Sigmoid colon (tissue), 7 donors: ENCODE data around the gene UPF2. TPM values are rescaled to one million over a fixed set of nuclear protein-coding genes. Genes with fewer than 3 reads are reported as not detected.

ENCODE experiments used
- DNase-seq: peaks from one replicate; pipeline ENCODE4 v3.0.0-alpha.2; 2019
- H3K27ac ChIP-seq, 4 donors: fragments of 200-600 bp; sonication (generic); one replicate each; pipeline ENCODE4 v1.5.1; 2016 to 2019; ENCODE audit warnings: mild to moderate bottlenecking in 1 of 4
- H3K27me3 ChIP-seq, 3 donors: fragments of 200-600 bp; sonication (generic); one replicate each; pipeline ENCODE4 v1.5.1; 2019; ENCODE audit warnings: mild to moderate bottlenecking in 1 of 3
- H3K36me3 ChIP-seq, 4 donors: fragments of 200-600 bp; sonication (generic); one replicate each; pipeline ENCODE4 v1.5.1; 2016 to 2019
- H3K4me1 ChIP-seq, 4 donors: fragments of 200-600 bp; sonication (generic); one replicate each; pipeline ENCODE4 v1.5.1; 2017 to 2019
- H3K4me3 ChIP-seq, 4 donors: fragments of 200-600 bp; sonication (generic); one replicate each; pipeline ENCODE4 v1.5.1; 2017 to 2019; ENCODE audit warnings: mild to moderate bottlenecking in 2 of 4, moderate library complexity in 1 of 4
- H3K9me3 ChIP-seq, 4 donors: fragments of 200-600 bp in 3 of 4; sonication (generic) in 3 of 4; one replicate each; pipeline versions ENCODE4 v1.5.1 to v1.6.1; 2013 to 2019
- CTCF ChIP-seq, 4 experiments: fragments of 450-650 bp in 3 of 4; fragments of 200-600 bp in 1 of 4; IDR thresholded peaks; one replicate each; pipeline ENCODE4 v1.5.1; 2016 to 2019; ENCODE audit warnings: antibody characterized with exemption in 4 of 4, mild to moderate bottlenecking in 3 of 4, moderate library complexity in 2 of 4
- EP300 ChIP-seq, 4 donors: sonication (generic); formaldehyde crosslinking; IDR thresholded peaks; one replicate each; pipeline ENCODE4 v1.6.1; 2017; ENCODE audit warnings: antibody characterized with exemption in 4 of 4
- POLR2A ChIP-seq, 2 donors: fragments of 450-650 bp; IDR thresholded peaks; one replicate each; pipeline ENCODE4 v1.6.1; 2016; ENCODE audit warnings: antibody characterized with exemption in 2 of 2, mild to moderate bottlenecking in 2 of 2, moderate library complexity in 2 of 2
- POLR2AphosphoS5 ChIP-seq, 4 donors: sonication (generic); formaldehyde crosslinking; IDR thresholded peaks; one replicate each; pipeline ENCODE4 v1.6.1; 2017; ENCODE audit warnings: antibody characterized with exemption in 4 of 4
- WGBS, 2 donors: extraction: QIAGEN DNeasy Blood & Tissue Kit; methylation state at CpG; one replicate each; pipeline ENCODE4 v1.1.7; 2013; 5-methylcytosine and 5-hydroxymethylcytosine counted together
- intact Hi-C: fragments of 100-400 bp; cut with DNase I; formaldehyde crosslinking; loops from one replicate; pipeline ENCODE4 v1.15.1; 2023
- polyA plus RNA-seq, 3 donors: library from polyadenylated mRNA; stranded (reverse); fragments of 200-250 nt; gene quantifications; one replicate each; pipeline ENCODE4 v1.2.3, GENCODE V29; 2013
- total RNA-seq, 4 donors: library from RNA; depleted of rRNA; stranded (reverse); fragments of >200 nt; gene quantifications; one replicate each; pipeline ENCODE4 v1.1.0, GENCODE V29; 2016
- donor health status: healthy with polysubstance abuse.
- donor health status: Bipolar disorder and iron deficiency.
- donor health status: healthy.

UPF2 gene
- total and polyA plus RNA-seq, 7 donors: 11.4 to 36.9 (median 29.3) TPM

- no peaks in the 10 kb centered on the region for H3K9me3 ChIP-seq
- no peak overlapping the region for H3K27ac ChIP-seq
- H3K27me3 ChIP-seq: no peaks in the 10 kb centered on the region
- peaks cover 0 to 39% (median 7%) of the 10 kb centered on the region in 4 donors for H3K36me3 ChIP-seq
- intact Hi-C loops: no loop called here
- no peak overlapping the region for H3K4me3 ChIP-seq
- H3K4me1 ChIP-seq: no peaks in the 10 kb centered on the region
- DNase-seq: no peak
- TF ChIP-seq POLR2AphosphoS5 (IDR thresholded peaks at IDR 0.05) (no peak), CTCF (IDR thresholded peaks at IDR 0.05) (no peak)
- WGBS, 2 donors: 92 to 93% methylated on average over 2 of the region's 2 CpGs
These were observed 15.1 kb downstream of the UPF2 start for GRCh38 chr10:12027539-12027938.

DNA sequence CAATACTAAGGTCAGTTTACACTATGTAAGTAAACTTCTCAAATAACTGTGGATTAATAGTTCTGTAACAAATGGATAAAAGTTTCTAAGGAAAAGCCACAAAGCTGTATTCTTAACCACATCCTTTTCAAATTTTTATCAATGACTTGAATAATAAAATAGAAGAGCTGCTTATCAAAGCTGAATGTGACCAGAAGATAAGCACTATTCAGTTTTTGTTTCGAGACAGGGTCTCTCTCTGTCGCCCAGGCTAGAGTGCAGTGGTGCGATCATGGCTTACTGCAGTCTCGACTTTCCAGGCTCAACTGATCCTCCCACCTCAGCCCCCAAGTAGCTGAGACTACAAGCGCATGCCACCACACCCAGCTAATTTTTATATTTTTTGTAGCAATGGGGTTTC lies 17.0 kb downstream of the UPF2 start:
- Histone ChIP-seq H3K27ac (no peak overlapping the region), H3K9me3 (no peaks in the 10 kb centered on the region), H3K27me3 (no peaks in the 10 kb centered on the region), H3K4me1 (no peaks in the 10 kb centered on the region), H3K36me3 (peaks cover 0 to 26% (median 7%) of the 10 kb centered on the region in 4 donors), H3K4me3 (no peak overlapping the region)
- intact Hi-C loops: no loop called here
- DNase-seq: no peak
- 93 to 94% methylated on average over 5 of the region's 5 CpGs for WGBS, 2 donors
- TF ChIP-seq CTCF (IDR thresholded peaks at IDR 0.05) (no peak), POLR2A (IDR thresholded peaks at IDR 0.05) (no peak), POLR2AphosphoS5 (IDR thresholded peaks at IDR 0.05) (no peak), EP300 (IDR thresholded peaks at IDR 0.05) (no peak)

DNA sequence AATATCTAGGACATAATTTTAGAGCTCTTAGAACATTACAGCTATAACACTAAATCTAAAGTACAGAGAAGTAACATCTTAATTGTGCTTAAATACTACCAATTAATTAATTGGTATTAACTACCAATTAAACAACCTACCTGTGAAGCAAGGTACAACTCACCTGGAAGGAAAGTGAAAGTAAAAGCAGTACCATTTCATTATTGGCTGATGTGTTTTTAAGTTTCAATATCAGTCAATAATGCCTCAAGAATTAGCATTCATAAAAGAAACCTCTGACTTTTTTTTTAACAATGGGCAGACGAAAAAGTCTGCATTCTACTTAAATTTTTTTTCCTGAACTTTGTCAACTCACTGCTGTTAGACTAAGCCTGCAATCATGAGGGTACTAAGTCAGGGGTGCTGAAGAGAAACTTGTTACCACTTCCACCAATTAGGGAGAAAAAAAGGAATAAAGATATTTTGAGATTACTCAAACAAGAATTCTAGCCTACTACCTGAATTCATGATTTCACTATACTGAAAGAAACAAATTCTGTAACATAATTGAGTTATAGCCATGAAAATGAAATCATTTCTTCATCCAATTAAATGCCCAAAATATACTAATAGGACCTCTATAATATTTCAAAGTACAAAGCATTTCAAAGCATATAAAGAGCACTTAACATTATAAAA lies 19.9 kb downstream of the UPF2 start:
- DNase-seq: no peak
- WGBS, 2 donors: 29 to 32% methylated on average over 1 of the region's 1 CpG
- Histone ChIP-seq H3K27ac (no peak overlapping the region), H3K9me3 (no peaks in the 10 kb centered on the region), H3K4me1 (peaks cover 0 to 21% (median 17%) of the 10 kb centered on the region in 4 donors), H3K4me3 (no peak overlapping the region), H3K27me3 (no peaks in the 10 kb centered on the region), H3K36me3 (peaks cover 0 to 4% (median 0%) of the 10 kb centered on the region in 4 donors)
- TF ChIP-seq POLR2A (IDR thresholded peaks at IDR 0.05) (no peak), POLR2AphosphoS5 (IDR thresholded peaks at IDR 0.05) (no peak), EP300 (IDR thresholded peaks at IDR 0.05) (no peak), CTCF (IDR thresholded peaks at IDR 0.05) (no peak)
- intact Hi-C loops: no loop called here

DNA sequence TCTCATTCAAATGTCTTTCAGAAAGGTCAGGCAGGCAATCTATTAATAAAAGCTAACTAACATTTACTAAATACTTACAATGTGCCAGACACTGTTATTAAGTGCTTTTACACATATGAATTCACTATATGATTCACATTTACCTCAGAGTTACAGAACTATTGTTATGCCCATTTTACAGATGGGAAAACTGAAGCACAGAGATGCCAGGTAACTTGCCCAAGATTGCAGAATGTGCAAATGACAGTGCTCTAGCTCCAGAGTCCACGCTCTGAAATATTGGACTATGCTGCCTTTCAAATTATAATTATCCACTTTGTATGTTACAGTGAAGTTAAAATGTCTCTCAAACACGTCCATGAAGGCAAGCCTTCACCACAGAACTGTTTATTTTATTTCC lies 22.0 kb downstream of the UPF2 start:
- Histone ChIP-seq H3K4me1 (peaks cover 0 to 21% (median 18%) of the 10 kb centered on the region in 4 donors), H3K27me3 (no peaks in the 10 kb centered on the region), H3K9me3 (no peaks in the 10 kb centered on the region), H3K36me3 (no peaks in the 10 kb centered on the region), H3K27ac (no peak overlapping the region), H3K4me3 (no peak overlapping the region)
- no peak for DNase-seq
- intact Hi-C loops: no loop called here
- WGBS, 2 donors: 82 to 85% methylated on average over 2 of the region's 2 CpGs
- no peak for TF ChIP-seq EP300 (IDR thresholded peaks at IDR 0.05)
- no peak for TF ChIP-seq POLR2A (IDR thresholded peaks at IDR 0.05)
- no peak for TF ChIP-seq CTCF (IDR thresholded peaks at IDR 0.05)
